ENCODE data around the gene FMN1.
"Not testable (repeated sequence)": the region's sequence is repeated elsewhere in the genome, so short reads cannot be mapped to it uniquely, and the experiment has no call there.

FMN1 gene

GRCh38 chr15:32959077-32959476, 235.4 kb downstream of the FMN1 start:
- no peak for FAIRE-seq

- FAIRE-seq = no peak
Measured at GRCh38 chr15:32957219-32957618, 237.3 kb downstream of the FMN1 start.

- FAIRE-seq = no peak
Measured at GRCh38 chr15:32956711-32957110, 237.8 kb downstream of the FMN1 start.

GRCh38 chr15:32956006-32956405, 238.5 kb downstream of the FMN1 start:
- no peak for FAIRE-seq

GRCh38 chr15:32953533-32953910, 241.0 kb downstream of the FMN1 start:
- no peak for FAIRE-seq

- no peak for FAIRE-seq
Measured at GRCh38 chr15:32952901-32953532, 241.5 kb downstream of the FMN1 start.

GRCh38 chr15:32951736-32952464, 242.6 kb downstream of the FMN1 start:
- FAIRE-seq = no peak

- not testable (repeated sequence) for FAIRE-seq
Measured at GRCh38 chr15:32950051-32950450, 244.5 kb downstream of the FMN1 start.

- FAIRE-seq = no peak
Measured at GRCh38 chr15:32946210-32946609, 248.3 kb downstream of the FMN1 start.

GRCh38 chr15:32944431-32944830, 250.1 kb downstream of the FMN1 start:
- FAIRE-seq = no peak

GRCh38 chr15:32943711-32944110, 250.8 kb downstream of the FMN1 start:
- FAIRE-seq = no peak

GRCh38 chr15:32942401-32942841, 252.1 kb downstream of the FMN1 start:
- no peak for FAIRE-seq

- no peak for FAIRE-seq
Measured at GRCh38 chr15:32941823-32942222, 252.7 kb downstream of the FMN1 start.

- no peak for FAIRE-seq
Measured at GRCh38 chr15:32936976-32937375, 257.5 kb downstream of the FMN1 start.

GRCh38 chr15:32936283-32936918, 258.1 kb downstream of the FMN1 start:
- no peak for FAIRE-seq

- no peak for FAIRE-seq
Measured at GRCh38 chr15:32935139-32935538, 259.4 kb downstream of the FMN1 start.

GRCh38 chr15:32933236-32933635, 261.3 kb downstream of the FMN1 start:
- no peak for FAIRE-seq

GRCh38 chr15:32928876-32929275, 265.6 kb downstream of the FMN1 start:
- no peak for FAIRE-seq

GRCh38 chr15:32927124-32927523, 267.4 kb downstream of the FMN1 start:
- FAIRE-seq = no peak

GRCh38 chr15:32923176-32923575, 271.3 kb downstream of the FMN1 start:
- no peak for FAIRE-seq

GRCh38 chr15:32922541-32922940, 272.0 kb downstream of the FMN1 start:
- FAIRE-seq = no peak

- FAIRE-seq = no peak
Measured at GRCh38 chr15:32919749-32920414, 274.6 kb downstream of the FMN1 start.

GRCh38 chr15:32918547-32918946, 276.0 kb downstream of the FMN1 start:
- no peak for FAIRE-seq

GRCh38 chr15:32910839-32911238, 283.7 kb downstream of the FMN1 start:
- FAIRE-seq = no peak

Data from A204.1 (cell line).